Keratinocyte (primary cell): Measurements from ENCODE around the gene OPN1LW. TPM values are rescaled to one million over a fixed set of nuclear protein-coding genes. Genes with fewer than 3 reads are reported as not detected.

Experiments
- DNase-seq: peaks from one replicate; pipeline ENCODE4 v3.0.0-alpha.2; 2011; ENCODE audit warnings: low read depth, missing footprints, low spot score
- FAIRE-seq: peaks from 2 replicates; lab custom pipeline; 2011; peaks lifted over from hg19 to GRCh38; lab: Jason Lieb, UNC
- H2AFZ ChIP-seq: 2 replicates; pipeline ENCODE4 v1.6.0; 2012; ENCODE audit warnings: low read length, control low read depth, inconsistent platforms; ENCODE audit not compliant: control insufficient read depth
- H3K27ac ChIP-seq: 2 replicates; pipeline ENCODE4 v1.5.1; 2011; ENCODE audit warnings: low read length; ENCODE audit not compliant: control insufficient read depth, insufficient read depth
- H3K27me3 ChIP-seq: 3 replicates; pipeline ENCODE4 v1.6.0; 2011; ENCODE audit warnings: low read length; ENCODE audit not compliant: control insufficient read depth, insufficient read depth; ENCODE audit errors: extremely low read depth
- H3K36me3 ChIP-seq, 2 experiments: 2 replicates in 1 of 2; 3 replicates in 1 of 2; pipeline ENCODE4 v1.5.1; 2011; ENCODE audit warnings: low read length in 2 of 2, mild to moderate bottlenecking in 1 of 2; ENCODE audit not compliant: control insufficient read depth in 2 of 2, insufficient read depth in 2 of 2; ENCODE audit errors: extremely low read depth in 1 of 2
- H3K4me1 ChIP-seq: 3 replicates; pipeline ENCODE4 v1.5.1; 2011; ENCODE audit warnings: low read length; ENCODE audit not compliant: control insufficient read depth, insufficient read depth; ENCODE audit errors: extremely low read depth
- H3K4me2 ChIP-seq: 3 replicates; pipeline ENCODE4 v1.6.0; 2011; ENCODE audit warnings: low read depth, low read length; ENCODE audit not compliant: control insufficient read depth, insufficient read depth; ENCODE audit errors: extremely low read depth
- H3K4me3 ChIP-seq, 3 experiments: fragments of 200-600 bp in 1 of 3; sonication (generic) in 1 of 3; 2 replicates in 2 of 3; 3 replicates in 1 of 3; pipeline ENCODE4 v1.5.1; 2011 to 2016; ENCODE audit warnings: low read length in 3 of 3, mild to moderate bottlenecking in 3 of 3, control low read depth in 2 of 3, inconsistent platforms in 1 of 3, low read depth in 1 of 3, mixed read lengths in 1 of 3, mixed run types in 1 of 3, moderate library complexity in 1 of 3; ENCODE audit not compliant: control insufficient read depth in 2 of 3, insufficient read depth in 2 of 3; ENCODE audit errors: extremely low read depth in 1 of 3
- H3K79me2 ChIP-seq: 2 replicates; pipeline ENCODE4 v1.6.0; 2012; ENCODE audit warnings: low read length; ENCODE audit not compliant: control insufficient read depth, insufficient read depth
- H3K9ac ChIP-seq: 3 replicates; pipeline ENCODE4 v1.6.0; 2011; ENCODE audit warnings: low read length; ENCODE audit not compliant: control insufficient read depth, insufficient read depth; ENCODE audit errors: extremely low read depth
- H3K9me1 ChIP-seq: 3 replicates; pipeline ENCODE4 v1.6.0; 2011; ENCODE audit warnings: low read length; ENCODE audit not compliant: control insufficient read depth, insufficient read depth; ENCODE audit errors: extremely low read depth
- H3K9me3 ChIP-seq: 2 replicates; pipeline ENCODE4 v1.5.1; 2012; ENCODE audit warnings: low read depth, low read length; ENCODE audit not compliant: control insufficient read depth
- H4K20me1 ChIP-seq: 3 replicates; pipeline ENCODE4 v1.6.0; 2011; ENCODE audit warnings: low read length; ENCODE audit not compliant: control insufficient read depth, insufficient read depth; ENCODE audit errors: extremely low read depth
- CTCF ChIP-seq, 3 experiments: IDR thresholded peaks in 1 of 3; conservative IDR thresholded peaks in 1 of 3; optimal IDR thresholded peaks in 1 of 3; 2 replicates in 2 of 3; 3 replicates in 1 of 3; pipeline versions ENCODE3 to v1.5.1; 2011; ENCODE audit warnings: low read length in 3 of 3, mild to moderate bottlenecking in 3 of 3, moderate library complexity in 2 of 3, control low read depth in 1 of 3, inconsistent platforms in 1 of 3; ENCODE audit not compliant: insufficient read depth in 2 of 3; ENCODE audit errors: extremely low read depth in 1 of 3
- EZH2 ChIP-seq: IDR thresholded peaks from one replicate; pipeline ENCODE4 v1.6.1; 2012; ENCODE audit warnings: inconsistent platforms, mild to moderate bottlenecking, low read length, moderate library complexity
- dilution Hi-C: fragments of 300-500 bp; cut with MboI; formaldehyde crosslinking; loops from one replicate; pipeline ENCODE4 v1.7.0; 2020; ENCODE audit warnings: low sequenced_read_pairs; ENCODE audit not compliant: extremely low pct_ligation_motif_present
- polyA plus RNA-seq, 5 experiments: library from polyadenylated mRNA; depleted of rRNA in 3 of 5; stranded (reverse) in 3 of 5; stranded (forward) in 1 of 5; unstranded in 1 of 5; fragments of >200 nt; gene quantifications; 1 replicate in 1 of 5; 2 replicates in 3 of 5; 3 replicates in 1 of 5; pipeline versions ENCODE4 v1.2.1 to v1.2.3, GENCODE V29; 2011 to 2012; ENCODE audit warnings: missing spikeins in 2 of 5, low read depth in 1 of 5, low replicate concordance in 1 of 5

OPN1LW gene
- polyA plus RNA-seq, 1 donor (not counting 4 experiments of a cell fraction or from before 2014, with no cell fraction given) = not detected

GRCh38 chrX:154140742-154141141 lies 3.3 kb upstream of the OPN1LW start:
- Histone ChIP-seq H3K4me1 (no peaks in the 10 kb centered on the region), H3K4me3 (no peak overlapping the region), H3K9ac (no peak overlapping the region), H3K4me2 (no peak overlapping the region), H3K36me3 (no peaks in the 10 kb centered on the region), H3K9me1 (no peaks in the 10 kb centered on the region), H2AFZ (no peak overlapping the region), H3K27me3 (no peaks in the 10 kb centered on the region), H3K79me2 (no peaks in the 10 kb centered on the region), H3K9me3 (peaks cover 5% of the 10 kb centered on the region), H4K20me1 (no peaks in the 10 kb centered on the region), H3K27ac (no peak overlapping the region)
- FAIRE-seq = no peak
- DNase-seq = no peak
- TF ChIP-seq EZH2 (no peak), CTCF (optimal IDR thresholded peaks at IDR 0.05 in 1 of 3, IDR thresholded peaks at IDR 0.05 in 1 of 3, conservative IDR thresholded peaks at IDR 0.05 in 1 of 3; ENCODE audit: extremely low read depth in 1 of 3, insufficient read depth in 2 of 3, low read length in 3 of 3) (no peak)
- dilution Hi-C loops = no loop called here

- dilution Hi-C loops = no loop called here
- no peak overlapping the region for H3K27ac ChIP-seq
Measured at GRCh38 chrX:154142386-154142785, 1.7 kb upstream of the OPN1LW start.

More at GRCh38 chrX:154142386-154142785, 1.7 kb upstream of the OPN1LW start:
- H3K4me2 ChIP-seq = no peak overlapping the region
- H3K9ac ChIP-seq = no peak overlapping the region
- no peak overlapping the region for H2AFZ ChIP-seq
- H3K27me3 ChIP-seq = no peaks in the 10 kb centered on the region
- H3K4me1 ChIP-seq = no peaks in the 10 kb centered on the region
- H3K9me3 ChIP-seq = peaks cover 5% of the 10 kb centered on the region
- TF ChIP-seq CTCF (optimal IDR thresholded peaks at IDR 0.05 in 1 of 3, IDR thresholded peaks at IDR 0.05 in 1 of 3, conservative IDR thresholded peaks at IDR 0.05 in 1 of 3; ENCODE audit: extremely low read depth in 1 of 3, insufficient read depth in 2 of 3, low read length in 3 of 3) = no peak
- no peak for TF ChIP-seq EZH2
- FAIRE-seq (no peak), DNase-seq (no peak)
- H3K36me3 ChIP-seq = no peaks in the 10 kb centered on the region
- no peaks in the 10 kb centered on the region for H3K9me1 ChIP-seq
- no peaks in the 10 kb centered on the region for H3K79me2 ChIP-seq
- H3K4me3 ChIP-seq = no peak overlapping the region
- no peaks in the 10 kb centered on the region for H4K20me1 ChIP-seq
